Transverse colon (tissue), 4 donors: ENCODE data around the gene RASSF6. TPM values are rescaled to one million over a fixed set of nuclear protein-coding genes. Genes with fewer than 3 reads are reported as not detected.
"Not testable (repeated sequence)": the region's sequence is repeated elsewhere in the genome, so short reads cannot be mapped to it uniquely, and the experiment has no call there.

Source experiments
- DNase-seq: peaks from one replicate; pipeline ENCODE4 v3.0.0-alpha.2; 2019
- H3K27ac ChIP-seq, 4 donors: fragments of 200-600 bp; sonication (generic); 2 replicates each; pipeline ENCODE4 v1.5.1; 2016 to 2018; ENCODE audit warnings: inconsistent platforms in 4 of 4
- H3K27me3 ChIP-seq: fragments of 200-600 bp; sonication (generic); 2 replicates; pipeline ENCODE4 v1.5.1; 2017; ENCODE audit warnings: inconsistent platforms
- H3K36me3 ChIP-seq, 4 donors: fragments of 200-600 bp; sonication (generic); 2 replicates each; pipeline ENCODE4 v1.5.1; 2017 to 2019; ENCODE audit warnings: inconsistent platforms in 4 of 4
- H3K4me1 ChIP-seq, 4 donors: fragments of 200-600 bp; sonication (generic); 2 replicates each; pipeline ENCODE4 v1.5.1; 2017 to 2020; ENCODE audit warnings: inconsistent platforms in 4 of 4
- H3K4me3 ChIP-seq, 4 donors: fragments of 200-600 bp; sonication (generic); 1 replicate in 1 of 4; 2 replicates in 3 of 4; pipeline versions ENCODE4 v1.5.1 to v1.6.1; 2017 to 2019; ENCODE audit warnings: inconsistent platforms in 4 of 4
- H3K9me3 ChIP-seq, 2 donors: fragments of 200-600 bp; sonication (generic); 2 replicates each; pipeline ENCODE4 v1.5.1; 2017 to 2019; ENCODE audit warnings: inconsistent platforms in 2 of 2
- CTCF ChIP-seq, 5 experiments: fragments of 200-600 bp in 3 of 5; fragments of 450-650 bp in 2 of 5; sonication (generic) in 3 of 5; IDR thresholded peaks; 1 replicate in 2 of 5; 2 replicates in 3 of 5; pipeline ENCODE4 v1.5.1; 2016 to 2017; ENCODE audit warnings: antibody characterized with exemption in 5 of 5, inconsistent platforms in 3 of 5, mild to moderate bottlenecking in 2 of 5, moderate library complexity in 1 of 5
- EP300 ChIP-seq: sonication (generic); formaldehyde crosslinking; IDR thresholded peaks from one replicate; pipeline ENCODE4 v1.6.1; 2017; ENCODE audit warnings: antibody characterized with exemption, low read depth
- POLR2A ChIP-seq: fragments of 450-650 bp; IDR thresholded peaks from one replicate; pipeline ENCODE4 v1.6.1; 2016; ENCODE audit warnings: antibody characterized with exemption, mild to moderate bottlenecking, moderate library complexity
- POLR2AphosphoS5 ChIP-seq, 3 donors: sonication (generic); formaldehyde crosslinking; IDR thresholded peaks; one replicate each; pipeline ENCODE4 v1.6.1; 2016; ENCODE audit warnings: antibody characterized with exemption in 3 of 3
- WGBS, 2 donors: methylation state at CpG; one replicate each; pipeline ENCODE4 v1.1.5; 2018; ENCODE audit warnings: low coverage in 1 of 2; 5-methylcytosine and 5-hydroxymethylcytosine counted together
- in situ Hi-C, 4 donors: fragments of 200-750 bp; cut with MboI; loops; one replicate each; pipeline versions ENCODE4 v1.15.0 to v1.15.1; 2017; ENCODE audit warnings: low sequenced_read_pairs in 3 of 4, low pct_ligation_motif_present in 1 of 4, low pct_unique_long_range_greater_than_20kb in 1 of 4
- intact Hi-C: fragments of 100-400 bp; cut with DNase I; formaldehyde crosslinking; loops from one replicate; pipeline ENCODE4 v1.15.1; 2023; ENCODE audit warnings: low total_unique reads
- total RNA-seq, 4 donors: library from RNA; depleted of rRNA; stranded (reverse); fragments of >200 nt; gene quantifications; one replicate each; pipeline ENCODE4 v1.1.0, GENCODE V29; 2016

Gene RASSF6
- total RNA-seq, 4 donors from 2014 or later: 30.7 to 49.4 (median 41.1) TPM

DNA sequence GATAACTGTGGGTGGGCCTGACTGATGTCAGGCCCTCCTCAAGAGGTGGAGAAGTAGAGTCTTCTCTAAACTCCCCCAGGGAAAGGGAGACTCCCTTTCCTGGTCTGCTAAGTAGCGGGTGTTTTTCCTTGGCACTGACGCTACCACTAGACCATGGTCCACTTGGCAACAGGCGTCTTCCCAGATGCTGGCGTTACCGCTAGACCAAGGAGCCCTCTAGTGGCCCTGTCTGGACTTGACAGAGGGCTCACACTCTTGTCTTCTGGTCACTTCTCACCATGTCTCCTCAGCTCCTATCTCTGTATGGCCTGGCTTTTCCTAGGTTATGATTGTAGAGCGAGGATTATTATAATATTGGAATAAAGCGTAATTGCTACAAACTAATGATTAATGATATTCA is 45.7 kb upstream of the RASSF6 start:
- H3K27me3 ChIP-seq, H3K36me3 ChIP-seq, H3K9me3 ChIP-seq, H3K27ac ChIP-seq, intact Hi-C loops, H3K4me3 ChIP-seq, H3K4me1 ChIP-seq: not testable (repeated sequence)
- 79% methylated on average over 7 of the region's 7 CpGs; no CpG with 5 or more reads in 1 of the 2 donors for WGBS, 2 donors
- peak in 2 of 5 experiments; percentile 5 to 21 for TF ChIP-seq CTCF (IDR thresholded peaks at IDR 0.05)
- peak; percentile 35 for DNase-seq
- in situ Hi-C loops: loop anchor here in 3 of 4 donors (10.0 to 25.0 kb wide), 2 partner anchors 354 to 469 kb away; no protein-coding TSS in a partner anchor

GRCh38 chr4:73664470-73664869 is 44.2 kb upstream of the RASSF6 start:
- in situ Hi-C loops: loop anchor here in 3 of 4 donors (10.0 to 25.0 kb wide), 2 partner anchors 352 to 470 kb away; no protein-coding TSS in a partner anchor
- H3K27ac ChIP-seq: no peak overlapping the region
- DNase-seq: no peak
- H3K4me1 ChIP-seq: peaks cover 0 to 7% (median 0%) of the 10 kb centered on the region in 4 donors
- WGBS, 2 donors: 75 to 89% methylated on average over 1 of the region's 1 CpG
- TF ChIP-seq CTCF (IDR thresholded peaks at IDR 0.05): no peak
- no peak for TF ChIP-seq POLR2AphosphoS5 (IDR thresholded peaks at IDR 0.05)
- no peak for TF ChIP-seq EP300
- no peak for TF ChIP-seq POLR2A
- H3K9me3 ChIP-seq: no peaks in the 10 kb centered on the region
- intact Hi-C loops: loop anchor here (5.0 kb wide), 1 partner anchor 468 kb away; no protein-coding TSS in a partner anchor
- H3K27me3 ChIP-seq: no peaks in the 10 kb centered on the region
- H3K36me3 ChIP-seq: no peaks in the 10 kb centered on the region
- H3K4me3 ChIP-seq: no peak overlapping the region

DNA sequence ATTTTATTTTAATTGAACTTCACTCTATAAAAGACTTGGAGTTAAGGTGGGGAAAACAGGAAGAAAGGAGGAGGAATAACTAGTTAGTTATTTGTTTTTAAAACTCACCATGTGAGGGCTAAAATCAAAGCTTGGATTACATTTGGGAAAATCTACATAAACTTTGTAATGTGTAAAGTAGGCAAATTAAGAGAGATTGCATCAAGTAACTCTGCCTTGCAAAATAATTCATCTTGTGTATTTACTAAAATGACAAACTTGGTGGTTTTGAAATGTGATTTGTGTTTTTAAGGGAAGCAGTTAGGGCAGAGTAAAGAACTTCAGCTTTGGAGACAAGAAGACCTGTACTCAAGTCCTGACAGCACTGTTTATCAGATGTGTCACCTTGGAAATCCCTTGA is 43.3 kb upstream of the RASSF6 start:
- H3K9me3 ChIP-seq: no peaks in the 10 kb centered on the region
- no peak for TF ChIP-seq POLR2A
- no peak for TF ChIP-seq POLR2AphosphoS5 (IDR thresholded peaks at IDR 0.05)
- TF ChIP-seq EP300: no peak
- no peak for TF ChIP-seq CTCF (IDR thresholded peaks at IDR 0.05)
- DNase-seq: no peak
- in situ Hi-C loops: loop anchor here in 3 of 4 donors (10.0 to 25.0 kb wide), 2 partner anchors 351 to 471 kb away; no protein-coding TSS in a partner anchor
- H3K27ac ChIP-seq: no peak overlapping the region
- no peaks in the 10 kb centered on the region for H3K36me3 ChIP-seq
- peaks cover 0 to 7% (median 0%) of the 10 kb centered on the region in 4 donors for H3K4me1 ChIP-seq
- H3K4me3 ChIP-seq: no peak overlapping the region
- H3K27me3 ChIP-seq: no peaks in the 10 kb centered on the region
- intact Hi-C loops: loop anchor here (5.0 kb wide), 1 partner anchor 469 kb away; no protein-coding TSS in a partner anchor

DNA sequence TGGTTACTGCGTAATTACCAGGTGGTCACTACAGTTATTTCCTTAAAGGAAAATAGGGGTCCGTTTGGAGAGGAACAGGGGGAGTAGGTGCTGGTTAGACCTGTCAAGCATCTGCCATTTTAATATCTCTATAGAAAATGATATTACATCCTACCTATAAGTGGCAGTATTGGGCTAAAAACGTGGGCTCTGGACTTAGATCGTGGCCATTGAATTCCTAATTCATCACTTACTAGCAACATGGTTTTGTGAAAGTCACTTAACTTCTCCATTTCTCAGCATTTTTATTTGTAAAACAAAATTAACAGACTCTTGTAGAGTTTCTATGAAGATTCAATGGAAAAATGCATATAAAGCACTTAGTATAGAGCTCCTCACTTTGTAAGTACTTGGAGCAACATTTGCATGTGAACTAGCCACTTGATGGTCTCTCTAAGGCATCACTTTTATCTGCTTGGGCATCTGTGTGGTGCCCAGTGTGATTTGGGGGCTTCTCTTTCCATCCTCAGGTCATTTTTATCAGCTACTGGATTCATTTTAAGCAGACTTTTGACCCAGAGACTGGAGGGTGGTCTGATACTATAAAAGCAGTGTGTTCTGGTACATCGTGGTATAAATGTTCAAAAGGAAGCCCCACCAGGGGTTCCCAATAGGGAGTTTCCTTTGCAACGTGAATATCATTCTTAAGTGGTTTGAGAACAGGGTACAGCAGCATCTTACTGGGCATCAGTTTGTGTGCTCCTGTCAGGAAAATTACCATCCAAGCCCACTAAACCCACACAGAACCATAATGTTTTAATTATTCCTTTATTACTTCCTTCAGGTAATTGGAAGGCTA is 42.7 kb upstream of the RASSF6 start:
- WGBS, 2 donors: 26 to 27% methylated on average over 6 of the region's 6 CpGs
- TF ChIP-seq EP300 (no peak), CTCF (IDR thresholded peaks at IDR 0.05) (peak; percentile 36 to 48 (median 47))
- in situ Hi-C loops: loop anchor here in 3 of 4 donors (10.0 to 25.0 kb wide), 2 partner anchors 351 to 472 kb away; no protein-coding TSS in a partner anchor
- intact Hi-C loops: loop anchor here (5.0 kb wide), 1 partner anchor 469 kb away; no protein-coding TSS in a partner anchor
- Histone ChIP-seq H3K9me3 (no peaks in the 10 kb centered on the region), H3K27ac (no peak overlapping the region), H3K27me3 (no peaks in the 10 kb centered on the region), H3K4me3 (no peak overlapping the region), H3K4me1 (peaks cover 0 to 7% (median 0%) of the 10 kb centered on the region in 4 donors), H3K36me3 (no peaks in the 10 kb centered on the region)
- no peak for DNase-seq
